HG02973 (cell line): ENCODE results near the gene PANK3.
"Not testable (repeated sequence)": the region's sequence is repeated elsewhere in the genome, so short reads cannot be mapped to it uniquely, and the experiment has no call there.

Source experiments
- ATAC-seq: cut with Tn5 transposase; IDR thresholded peaks from one replicate; pipeline ENCODE4 v1.9.1; 2021; ENCODE audit warnings: moderate library complexity; ENCODE audit not compliant: unreplicated experiment

The PANK3 gene

DNA sequence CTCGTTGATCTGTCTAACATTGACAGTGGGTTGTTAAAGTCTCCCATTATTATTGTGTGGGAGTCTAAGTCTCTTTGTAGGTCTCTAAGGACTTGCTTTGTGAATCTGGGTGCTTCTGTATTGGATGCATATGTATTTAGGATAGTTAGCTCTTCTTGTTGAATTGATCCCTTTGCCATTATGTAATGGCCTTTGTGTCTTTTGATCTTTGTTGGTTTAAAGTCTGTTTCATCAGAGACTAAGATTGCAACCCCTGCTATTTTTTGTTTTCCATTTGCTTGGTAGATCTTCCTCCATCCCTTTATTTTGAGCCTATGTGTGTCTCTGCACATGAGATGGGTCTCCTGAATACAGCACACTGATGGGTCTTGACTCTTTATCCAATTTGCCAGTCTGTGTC, 17.0 kb upstream of the PANK3 start:
- not testable (repeated sequence) for ATAC-seq

GRCh38 chr5:168592014-168592368, 12.8 kb upstream of the PANK3 start:
- ATAC-seq = no peak

DNA sequence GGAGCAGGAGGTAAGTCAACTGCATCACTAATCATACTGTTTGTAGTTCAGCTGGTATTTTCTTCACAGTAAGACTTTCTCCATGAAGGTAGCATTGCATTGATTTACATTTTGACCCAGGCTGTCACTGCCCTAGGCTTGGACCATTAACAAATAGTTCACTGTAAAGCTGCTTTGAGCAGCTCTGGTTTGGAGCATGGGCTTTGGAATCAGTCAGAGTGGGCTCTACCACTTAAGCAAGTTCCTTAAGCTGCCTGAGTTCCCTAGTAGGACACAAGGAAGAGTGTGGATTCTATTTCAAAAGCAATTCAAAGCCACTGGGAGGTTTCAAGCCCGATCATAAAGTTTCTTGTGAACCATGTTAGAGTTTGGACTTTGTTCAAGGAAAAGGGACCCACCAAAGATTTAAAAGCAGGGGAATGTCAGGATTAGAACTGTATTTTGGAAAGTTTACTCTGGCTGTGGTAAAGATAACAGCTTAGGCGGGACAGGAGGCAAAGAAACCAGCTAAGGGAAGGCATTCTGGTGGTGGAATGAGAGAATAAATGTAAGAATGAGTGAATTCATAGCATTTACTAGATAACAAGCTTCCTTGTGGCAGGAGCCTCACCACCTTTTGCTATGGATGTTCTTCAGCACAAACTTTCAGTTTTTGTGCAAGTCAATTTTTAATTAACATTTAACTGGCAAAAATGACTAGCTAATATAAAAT, 12.3 kb upstream of the PANK3 start:
- no peak for ATAC-seq

DNA sequence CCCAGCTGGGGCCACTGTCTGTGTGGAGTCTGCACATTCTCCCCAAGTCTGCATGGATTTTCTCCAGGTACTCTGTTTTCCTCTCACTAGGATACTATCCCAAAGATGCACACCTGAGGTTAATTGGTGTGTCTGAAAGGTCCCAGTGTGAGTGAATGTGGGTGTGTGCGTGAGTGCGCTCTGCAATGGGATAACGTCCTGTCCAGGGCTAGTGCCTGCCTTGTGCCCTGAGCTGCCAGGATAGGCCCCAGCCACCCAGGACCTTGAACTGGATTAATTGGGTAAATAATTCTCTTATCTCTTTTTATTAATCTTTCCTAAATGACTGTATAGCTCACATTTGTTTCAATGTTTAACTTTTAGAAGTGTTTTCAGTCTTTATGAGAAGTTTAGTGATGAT, 11.5 kb upstream of the PANK3 start:
- no peak for ATAC-seq

DNA sequence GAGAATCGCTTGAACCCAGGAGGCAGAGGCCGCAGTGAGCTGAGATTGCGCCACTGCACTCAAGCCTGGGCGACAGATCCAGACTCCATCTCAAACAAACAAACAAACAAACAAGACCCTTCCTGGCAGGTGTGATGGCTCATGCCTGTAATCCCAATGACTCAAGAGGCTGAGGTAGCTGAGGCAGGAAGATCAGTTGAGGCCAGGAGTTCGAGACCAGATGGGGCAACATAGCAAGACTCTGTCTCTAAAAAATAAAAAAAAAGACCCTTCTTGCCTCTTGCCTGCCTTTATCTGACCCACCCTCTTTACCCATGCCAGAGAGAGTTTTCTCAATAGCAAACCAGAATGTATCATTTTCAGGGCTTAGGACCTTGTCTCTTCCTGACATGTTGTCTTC, 8.8 kb upstream of the PANK3 start:
- ATAC-seq = no peak

- ATAC-seq = no peak
Observed at GRCh38 chr5:168585119-168585856, 6.1 kb upstream of the PANK3 start.

GRCh38 chr5:168583742-168584482, 4.7 kb upstream of the PANK3 start:
- ATAC-seq = peak; percentile 31

DNA sequence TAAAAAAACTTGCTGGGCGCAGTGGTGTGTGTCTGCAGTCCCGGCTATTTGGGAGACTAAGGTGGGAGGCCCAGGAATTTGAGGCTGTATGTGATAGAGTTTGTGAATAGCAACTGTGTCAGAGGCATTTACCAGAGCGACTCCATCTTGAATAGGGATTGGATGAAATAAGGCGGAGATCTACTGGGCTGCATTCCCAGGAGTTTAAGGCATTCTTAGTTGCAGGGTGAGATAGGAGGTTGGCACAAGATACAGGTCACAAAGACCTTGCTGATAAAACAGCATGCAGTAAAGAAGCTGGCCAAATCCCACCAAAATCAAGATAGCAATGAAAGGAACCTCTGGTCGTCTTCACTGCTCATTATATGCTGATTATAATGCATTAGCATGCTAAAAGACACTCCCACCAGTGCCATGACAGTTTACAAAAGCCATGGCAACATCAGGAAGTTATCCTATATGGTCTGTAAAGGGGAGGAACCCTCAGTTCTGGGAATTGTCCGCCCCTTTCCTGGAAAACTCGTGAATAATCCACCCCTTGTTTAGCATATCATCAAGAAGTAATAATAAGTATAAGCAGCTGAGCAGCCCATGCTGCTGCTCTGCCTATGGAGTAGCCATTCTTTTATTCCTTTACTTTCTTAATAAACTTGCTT, 1.8 kb upstream of the PANK3 start:
- ATAC-seq = not testable (repeated sequence)

- ATAC-seq = no peak
Observed at GRCh38 chr5:168580227-168580508, 1.0 kb upstream of the PANK3 start.

DNA sequence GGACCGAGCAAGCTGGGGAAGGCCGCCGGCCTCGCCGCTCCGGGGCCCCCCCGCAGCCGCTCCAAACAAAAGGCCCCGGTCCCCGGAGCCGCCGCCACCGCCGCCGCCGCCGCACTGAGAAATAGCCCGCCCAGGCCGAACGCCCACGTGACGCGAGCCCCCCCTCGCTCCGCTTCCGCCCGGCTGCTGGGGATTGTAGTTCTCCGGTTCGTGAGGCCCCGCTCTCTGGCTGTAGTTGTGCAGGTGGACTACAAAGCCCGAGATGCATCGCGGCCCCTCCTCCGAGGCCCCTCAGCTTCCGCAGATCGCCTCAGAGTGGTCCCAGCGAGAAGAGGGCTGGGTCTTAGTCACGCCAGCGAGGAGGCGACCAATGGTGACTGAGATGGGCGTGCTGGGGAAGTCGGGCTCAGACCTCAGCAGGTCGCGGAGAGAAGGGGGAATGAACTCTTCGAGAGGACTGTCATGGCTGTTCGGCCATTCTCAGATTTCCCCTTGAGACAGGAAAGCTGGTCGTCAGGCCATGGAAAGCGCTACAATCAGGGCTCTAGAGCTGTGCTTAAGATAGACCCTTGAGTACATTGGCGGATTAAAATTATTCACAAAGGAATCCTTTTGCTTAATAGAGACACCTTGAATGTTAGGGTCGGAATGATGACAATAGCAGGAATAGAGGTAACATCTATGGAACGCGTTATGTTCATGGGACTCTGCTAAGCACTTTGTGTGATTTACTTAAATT, 489 bp upstream of the PANK3 start:
- peak; percentile 93 for ATAC-seq

- ATAC-seq = no peak
Observed at GRCh38 chr5:168578006-168578405, 1.2 kb downstream of the PANK3 start.

GRCh38 chr5:168575391-168576372, 3.5 kb downstream of the PANK3 start:
- ATAC-seq = no peak

- ATAC-seq = not testable (repeated sequence)
Observed at GRCh38 chr5:168574156-168574555, 5.0 kb downstream of the PANK3 start.

GRCh38 chr5:168573663-168574062, 5.5 kb downstream of the PANK3 start:
- ATAC-seq = not testable (repeated sequence)

DNA sequence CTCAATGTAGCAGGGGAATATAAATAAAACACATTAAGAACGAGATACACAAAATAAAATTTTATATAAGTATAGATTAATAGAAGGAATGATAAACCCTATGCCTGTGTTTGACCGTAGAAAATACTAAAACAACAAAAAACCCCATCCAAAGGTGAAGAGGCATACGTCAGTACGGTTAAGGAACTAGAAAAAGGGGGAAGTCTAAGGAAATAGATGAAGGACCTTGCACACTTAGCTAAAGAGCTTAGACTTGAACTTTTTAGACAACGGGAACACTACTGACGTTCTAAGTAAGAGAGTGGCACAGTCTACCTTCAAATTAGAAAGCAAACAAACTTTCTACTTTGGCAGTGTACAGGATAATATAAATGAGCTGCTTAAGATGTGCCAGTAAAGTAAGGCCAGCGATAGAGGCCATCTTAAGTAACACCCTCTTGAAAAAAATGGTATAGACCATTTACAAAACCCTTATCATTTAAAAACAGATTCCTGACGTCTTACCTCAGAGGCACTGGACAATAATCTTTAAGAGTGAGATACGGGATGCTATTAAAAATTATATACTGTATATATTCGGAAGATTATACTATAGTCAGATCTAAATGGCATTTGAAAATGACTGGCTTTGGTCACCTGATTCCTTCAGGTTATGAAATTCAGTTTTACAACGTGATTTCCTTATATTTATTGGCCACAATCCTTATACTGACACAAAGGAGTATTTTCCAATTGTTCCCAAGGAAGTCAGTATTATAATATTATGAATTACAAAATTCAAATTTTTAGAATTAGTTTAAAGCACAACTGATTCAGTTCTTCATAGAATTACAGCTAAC, 8.5 kb downstream of the PANK3 start:
- no peak for ATAC-seq

- no peak for ATAC-seq
Observed at GRCh38 chr5:168568738-168569137, 10.4 kb downstream of the PANK3 start.

DNA sequence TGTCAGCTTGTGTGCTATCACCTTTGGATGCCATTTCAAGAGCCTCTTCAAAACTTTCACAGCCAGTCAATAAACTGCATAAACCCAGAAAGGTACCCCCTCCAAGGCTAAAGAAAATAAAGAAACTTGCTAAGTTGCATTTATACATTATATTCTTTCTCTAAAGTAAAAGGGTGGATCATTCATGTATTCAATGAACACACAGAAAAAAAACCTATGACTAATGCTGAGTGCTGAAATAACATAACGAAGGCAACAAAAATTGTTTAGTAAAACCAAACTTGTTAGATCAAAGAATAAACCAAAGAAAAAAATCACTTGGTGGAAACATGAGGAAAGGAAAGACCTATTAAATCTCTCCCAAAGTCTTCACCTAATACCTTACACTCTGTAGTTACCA, 15.2 kb downstream of the PANK3 start:
- ATAC-seq = no peak

- ATAC-seq = no peak
Observed at GRCh38 chr5:168562279-168562678, 16.9 kb downstream of the PANK3 start.

GRCh38 chr5:168557389-168557788, 21.8 kb downstream of the PANK3 start:
- no peak for ATAC-seq
